Upper lobe of left lung (tissue), 6 donors: ENCODE measurements around the gene RTN4. TPM values are rescaled to one million over a fixed set of nuclear protein-coding genes. Genes with fewer than 3 reads are reported as not detected.

ENCODE experiments used
- ATAC-seq, 2 donors: fragments of 200-7000 bp; cut with Tn5 transposase; one replicate each; pipeline ENCODE4 v1.9.1; 2022; ENCODE audit warnings: mild to moderate bottlenecking in 2 of 2, moderate library complexity in 2 of 2; ENCODE audit not compliant: low FRiP score in 2 of 2
- DNase-seq, 2 donors: peaks; one replicate each; pipeline ENCODE4 v3.0.0-alpha.2; 2019 to 2020
- H3K27ac ChIP-seq, 4 donors: fragments of 200-600 bp; sonication (generic); one replicate each; pipeline ENCODE4 v1.5.1; 2016 to 2019
- H3K27me3 ChIP-seq, 4 donors: fragments of 200-600 bp; sonication (generic); one replicate each; pipeline ENCODE4 v1.5.1; 2017 to 2019
- H3K36me3 ChIP-seq, 4 donors: fragments of 200-600 bp; sonication (generic); one replicate each; pipeline ENCODE4 v1.5.1; 2016 to 2019
- H3K4me1 ChIP-seq, 4 donors: fragments of 200-600 bp; sonication (generic); one replicate each; pipeline ENCODE4 v1.5.1; 2018 to 2019
- H3K4me3 ChIP-seq, 4 donors: fragments of 200-600 bp; sonication (generic); one replicate each; pipeline ENCODE4 v1.5.1; 2017 to 2019; ENCODE audit warnings: mild to moderate bottlenecking in 2 of 4, moderate library complexity in 1 of 4
- H3K9me3 ChIP-seq, 4 donors: fragments of 200-600 bp; sonication (generic); one replicate each; pipeline ENCODE4 v1.5.1; 2018 to 2019
- EP300 ChIP-seq, 4 donors: sonication (generic); formaldehyde crosslinking; IDR thresholded peaks; one replicate each; pipeline ENCODE4 v1.5.1; 2017; ENCODE audit warnings: antibody characterized with exemption in 4 of 4, control low read depth in 2 of 4
- POLR2A ChIP-seq, 4 donors: fragments of 450-650 bp; IDR thresholded peaks; one replicate each; pipeline ENCODE4 v1.5.1; 2016 to 2017; ENCODE audit warnings: antibody characterized with exemption in 4 of 4, mild to moderate bottlenecking in 2 of 4
- POLR2AphosphoS5 ChIP-seq, 2 donors: sonication (generic); formaldehyde crosslinking; IDR thresholded peaks; one replicate each; pipeline ENCODE4 v1.5.1; 2017; ENCODE audit warnings: antibody characterized with exemption in 2 of 2
- WGBS, 2 donors: methylation state at CpG; one replicate each; pipeline ENCODE4 v1.1.5; 2017 to 2018; 5-methylcytosine and 5-hydroxymethylcytosine counted together
- total RNA-seq, 6 donors: library from RNA; depleted of rRNA in 4 of 6; stranded (reverse); fragments of >200 nt in 4 of 6; gene quantifications; one replicate each; pipeline versions ENCODE4 v1.1.0 to v1.2.1, GENCODE V29; 2016 to 2021
- TF ChIP-seq, protein P1 (sequence below), 6 experiments: fragments of 450-650 bp in 4 of 6; fragments of 200-600 bp in 2 of 6; sonication (generic) in 2 of 6; IDR thresholded peaks; one replicate each; pipeline ENCODE4 v1.5.1; 2016 to 2019; ENCODE audit warnings: antibody characterized with exemption in 6 of 6
- donor health status: DM: no; HTN: no; CAD: no; lungs with moderate emphysema.
- donor health status: DM: no; HTN: yes; CAD: no; lungs with severe emphysema.

The RTN4 gene, protein sequence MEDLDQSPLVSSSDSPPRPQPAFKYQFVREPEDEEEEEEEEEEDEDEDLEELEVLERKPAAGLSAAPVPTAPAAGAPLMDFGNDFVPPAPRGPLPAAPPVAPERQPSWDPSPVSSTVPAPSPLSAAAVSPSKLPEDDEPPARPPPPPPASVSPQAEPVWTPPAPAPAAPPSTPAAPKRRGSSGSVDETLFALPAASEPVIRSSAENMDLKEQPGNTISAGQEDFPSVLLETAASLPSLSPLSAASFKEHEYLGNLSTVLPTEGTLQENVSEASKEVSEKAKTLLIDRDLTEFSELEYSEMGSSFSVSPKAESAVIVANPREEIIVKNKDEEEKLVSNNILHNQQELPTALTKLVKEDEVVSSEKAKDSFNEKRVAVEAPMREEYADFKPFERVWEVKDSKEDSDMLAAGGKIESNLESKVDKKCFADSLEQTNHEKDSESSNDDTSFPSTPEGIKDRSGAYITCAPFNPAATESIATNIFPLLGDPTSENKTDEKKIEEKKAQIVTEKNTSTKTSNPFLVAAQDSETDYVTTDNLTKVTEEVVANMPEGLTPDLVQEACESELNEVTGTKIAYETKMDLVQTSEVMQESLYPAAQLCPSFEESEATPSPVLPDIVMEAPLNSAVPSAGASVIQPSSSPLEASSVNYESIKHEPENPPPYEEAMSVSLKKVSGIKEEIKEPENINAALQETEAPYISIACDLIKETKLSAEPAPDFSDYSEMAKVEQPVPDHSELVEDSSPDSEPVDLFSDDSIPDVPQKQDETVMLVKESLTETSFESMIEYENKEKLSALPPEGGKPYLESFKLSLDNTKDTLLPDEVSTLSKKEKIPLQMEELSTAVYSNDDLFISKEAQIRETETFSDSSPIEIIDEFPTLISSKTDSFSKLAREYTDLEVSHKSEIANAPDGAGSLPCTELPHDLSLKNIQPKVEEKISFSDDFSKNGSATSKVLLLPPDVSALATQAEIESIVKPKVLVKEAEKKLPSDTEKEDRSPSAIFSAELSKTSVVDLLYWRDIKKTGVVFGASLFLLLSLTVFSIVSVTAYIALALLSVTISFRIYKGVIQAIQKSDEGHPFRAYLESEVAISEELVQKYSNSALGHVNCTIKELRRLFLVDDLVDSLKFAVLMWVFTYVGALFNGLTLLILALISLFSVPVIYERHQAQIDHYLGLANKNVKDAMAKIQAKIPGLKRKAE
- 100 to 1,000 TPM; 128 to 345 (median 233) TPM for total RNA-seq

DNA sequence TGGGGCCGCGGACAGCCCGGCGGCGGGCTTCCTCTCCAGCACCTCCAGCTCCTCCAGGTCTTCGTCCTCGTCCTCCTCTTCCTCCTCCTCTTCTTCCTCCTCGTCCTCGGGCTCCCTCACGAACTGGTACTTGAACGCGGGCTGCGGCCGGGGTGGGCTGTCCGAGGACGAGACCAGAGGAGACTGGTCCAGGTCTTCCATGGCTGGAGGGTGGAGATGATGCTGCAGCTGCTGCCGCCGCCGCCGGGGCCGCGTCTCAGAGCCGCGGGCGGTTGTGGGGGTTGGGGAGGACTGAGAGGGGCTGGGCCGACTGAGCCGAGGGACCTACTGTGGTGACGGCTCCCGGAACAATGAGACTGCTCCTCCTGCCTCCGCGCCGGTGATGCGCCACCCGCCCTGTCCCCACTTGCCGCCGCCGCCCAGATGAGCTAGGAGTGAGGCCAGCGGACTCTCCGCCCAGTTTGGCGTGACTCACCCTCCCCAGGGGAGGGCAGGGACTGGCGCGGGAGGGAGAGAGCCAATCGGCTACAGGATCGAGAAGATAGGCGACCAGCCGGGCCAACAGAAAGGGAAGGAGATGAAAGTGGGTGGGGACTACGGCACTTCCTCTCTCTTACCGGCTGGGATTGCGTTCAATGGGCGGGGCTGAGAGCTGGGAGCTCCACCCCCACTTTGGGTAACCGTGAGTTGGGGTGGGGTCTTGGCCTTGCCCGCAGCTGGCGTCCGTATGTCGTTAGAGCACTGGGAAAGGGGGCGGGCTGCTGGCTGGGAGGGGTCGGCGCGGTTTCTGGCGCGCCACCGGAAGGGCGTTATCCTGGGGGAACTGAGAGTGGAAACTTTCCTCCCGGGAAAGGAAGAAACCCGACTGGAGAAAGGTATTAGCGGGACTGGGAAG is at the start of gene RTN4:
Gene RTN4, minus strand, starts transcription at position 352 of the 895 bp plus-strand sequence. Its CDS starts 151 bp downstream, at position 201.
- H3K27me3 ChIP-seq: no peaks in the 10 kb centered on the region
- 0% methylated on average over 14 to 29 of the region's 66 CpGs for WGBS, 2 donors
- H3K4me3 ChIP-seq: peak within 1 kb of the TSS; percentile 67 to 93 (median 87)
- no peaks in the 10 kb centered on the region for H3K9me3 ChIP-seq
- peak within 1 kb of the TSS; percentile 98 to 100 (median 99) for H3K27ac ChIP-seq
- ATAC-seq (peak; percentile 92 to 98), DNase-seq (peak; percentile 97 to 98)
- peak; percentile 92 to 99 (median 96) for TF ChIP-seq POLR2A (IDR thresholded peaks at IDR 0.05)
- TF ChIP-seq, protein P1, sequence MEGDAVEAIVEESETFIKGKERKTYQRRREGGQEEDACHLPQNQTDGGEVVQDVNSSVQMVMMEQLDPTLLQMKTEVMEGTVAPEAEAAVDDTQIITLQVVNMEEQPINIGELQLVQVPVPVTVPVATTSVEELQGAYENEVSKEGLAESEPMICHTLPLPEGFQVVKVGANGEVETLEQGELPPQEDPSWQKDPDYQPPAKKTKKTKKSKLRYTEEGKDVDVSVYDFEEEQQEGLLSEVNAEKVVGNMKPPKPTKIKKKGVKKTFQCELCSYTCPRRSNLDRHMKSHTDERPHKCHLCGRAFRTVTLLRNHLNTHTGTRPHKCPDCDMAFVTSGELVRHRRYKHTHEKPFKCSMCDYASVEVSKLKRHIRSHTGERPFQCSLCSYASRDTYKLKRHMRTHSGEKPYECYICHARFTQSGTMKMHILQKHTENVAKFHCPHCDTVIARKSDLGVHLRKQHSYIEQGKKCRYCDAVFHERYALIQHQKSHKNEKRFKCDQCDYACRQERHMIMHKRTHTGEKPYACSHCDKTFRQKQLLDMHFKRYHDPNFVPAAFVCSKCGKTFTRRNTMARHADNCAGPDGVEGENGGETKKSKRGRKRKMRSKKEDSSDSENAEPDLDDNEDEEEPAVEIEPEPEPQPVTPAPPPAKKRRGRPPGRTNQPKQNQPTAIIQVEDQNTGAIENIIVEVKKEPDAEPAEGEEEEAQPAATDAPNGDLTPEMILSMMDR (IDR thresholded peaks at IDR 0.05): peak in 4 of 6 experiments; percentile 4 to 65 (median 53)
- peak; percentile 99 to 100 for TF ChIP-seq POLR2AphosphoS5 (IDR thresholded peaks at IDR 0.05)
- peak in 1 of 4 donors; percentile 82 for TF ChIP-seq EP300 (IDR thresholded peaks at IDR 0.05)
- H3K36me3 ChIP-seq: no peaks in the 10 kb centered on the region
- H3K4me1 ChIP-seq: peaks cover 26 to 43% (median 36%) of the 10 kb centered on the region in 4 donors

DNA sequence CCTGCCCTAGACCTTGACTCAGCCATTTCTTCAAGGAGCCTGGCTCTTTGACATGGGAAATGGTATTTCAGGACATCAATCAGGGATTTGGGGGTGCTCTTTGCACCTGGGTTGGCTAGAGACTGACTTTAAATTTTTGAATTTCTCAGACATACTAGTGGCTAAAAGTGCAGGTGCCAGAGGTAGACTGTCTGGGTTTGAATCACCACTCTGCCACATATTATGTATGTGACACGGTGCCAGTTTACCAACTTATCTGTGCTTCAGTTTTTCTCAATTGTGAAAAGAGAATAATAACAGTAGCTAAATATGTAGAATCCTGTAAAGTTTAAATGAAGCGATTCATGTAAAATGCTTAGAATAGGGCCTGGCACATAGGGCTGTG is 49.2 kb upstream of the RTN4 start:
- ATAC-seq: no peak
- WGBS, 2 donors: 86 to 91% methylated on average over 2 of the region's 2 CpGs
- H3K27me3 ChIP-seq: no peaks in the 10 kb centered on the region
- peaks cover 32 to 72% (median 38%) of the 10 kb centered on the region in 4 donors for H3K4me1 ChIP-seq
- no peak for DNase-seq
- no peaks in the 10 kb centered on the region for H3K9me3 ChIP-seq
- no peak overlapping the region for H3K4me3 ChIP-seq
- H3K36me3 ChIP-seq: no peaks in the 10 kb centered on the region
- peak overlapping the region; percentile 79 to 85 (median 80) for H3K27ac ChIP-seq
- TF ChIP-seq, protein P1 (IDR thresholded peaks at IDR 0.05): no peak
- TF ChIP-seq POLR2AphosphoS5 (IDR thresholded peaks at IDR 0.05) (no peak), POLR2A (IDR thresholded peaks at IDR 0.05) (no peak), EP300 (IDR thresholded peaks at IDR 0.05) (no peak)

DNA sequence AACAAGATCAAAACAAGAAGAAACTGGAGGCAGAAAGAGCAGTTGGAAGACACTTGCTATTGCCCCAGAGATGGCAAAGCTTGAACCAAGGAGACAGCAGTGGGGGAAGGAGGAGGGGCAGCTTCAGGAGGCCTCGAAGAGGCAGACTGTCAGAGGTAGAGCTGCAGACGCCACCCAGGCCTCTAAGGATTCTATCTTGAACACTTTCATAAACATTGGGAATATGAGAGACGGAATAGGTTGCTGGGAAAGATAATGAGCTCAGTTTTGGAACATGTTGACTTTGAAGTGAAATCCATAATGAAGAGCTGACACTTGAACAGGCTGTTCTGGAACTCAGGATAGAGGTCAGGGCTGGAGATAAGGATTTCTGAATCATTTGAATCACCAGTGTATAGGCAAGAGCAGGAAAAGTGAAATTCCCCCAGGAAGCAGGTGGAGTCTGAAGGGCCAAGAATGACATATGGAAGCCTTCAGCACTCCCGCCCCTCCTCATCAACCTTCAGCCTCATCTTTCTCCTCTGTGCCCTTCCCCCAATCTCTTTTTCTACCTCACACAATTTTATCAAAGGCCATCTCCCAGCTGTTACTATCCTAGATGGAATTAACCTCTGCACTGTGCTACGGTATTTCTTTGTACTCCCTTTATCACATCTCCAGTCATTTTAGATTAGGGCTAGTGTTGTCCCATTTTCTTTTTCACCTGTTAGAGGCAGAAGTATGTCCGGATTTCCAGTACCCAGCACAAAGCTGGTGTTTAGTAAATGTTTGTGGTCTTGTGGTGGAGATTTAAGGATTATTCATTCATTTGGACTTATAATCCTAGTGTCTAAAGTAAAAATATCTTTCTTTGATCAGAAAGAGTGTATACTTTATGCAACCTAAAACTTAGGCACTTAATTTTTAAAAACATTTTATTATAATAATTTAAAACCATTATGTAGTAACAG is 47.5 kb upstream of the RTN4 start:
- DNase-seq (no peak), ATAC-seq (peak; percentile 61 to 71)
- Histone ChIP-seq H3K36me3 (no peaks in the 10 kb centered on the region), H3K27me3 (no peaks in the 10 kb centered on the region), H3K4me3 (no peak overlapping the region), H3K9me3 (no peaks in the 10 kb centered on the region), H3K27ac (peak overlapping the region; percentile 26 to 85 (median 66)), H3K4me1 (peaks cover 34 to 83% (median 45%) of the 10 kb centered on the region in 4 donors)
- WGBS, 2 donors: 55 to 65% methylated on average over 6 of the region's 6 CpGs
- TF ChIP-seq POLR2AphosphoS5 (IDR thresholded peaks at IDR 0.05): peak; percentile 16 to 69
- TF ChIP-seq POLR2A (IDR thresholded peaks at IDR 0.05): no peak
- peak in 3 of 4 donors; percentile 13 to 81 (median 81) for TF ChIP-seq EP300 (IDR thresholded peaks at IDR 0.05)

DNA sequence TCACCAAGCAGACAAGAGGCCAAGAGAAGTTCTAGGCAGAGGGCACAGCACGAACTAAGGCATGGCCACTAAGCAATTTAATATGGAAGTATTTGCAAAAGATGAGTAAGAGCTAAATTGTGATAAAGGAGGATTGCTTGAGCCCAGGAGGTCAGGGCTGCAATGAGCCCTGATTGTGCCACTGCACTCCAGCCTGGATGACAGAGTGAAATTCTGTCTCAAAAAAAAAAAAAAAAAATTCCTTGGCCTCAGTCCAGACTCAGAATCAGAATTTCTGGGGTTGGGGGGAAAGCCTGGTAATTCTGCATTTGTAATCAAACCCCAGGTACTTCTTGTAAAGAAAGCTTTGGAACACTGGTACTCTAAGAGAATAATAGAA is 46.8 kb upstream of the RTN4 start:
- Histone ChIP-seq H3K9me3 (no peaks in the 10 kb centered on the region), H3K4me3 (no peak overlapping the region), H3K4me1 (peaks cover 37 to 79% (median 49%) of the 10 kb centered on the region in 4 donors), H3K36me3 (no peaks in the 10 kb centered on the region), H3K27ac (peak overlapping the region; percentile 26 to 85 (median 66)), H3K27me3 (no peaks in the 10 kb centered on the region)
- TF ChIP-seq POLR2A (IDR thresholded peaks at IDR 0.05): no peak
- TF ChIP-seq, protein P1 (IDR thresholded peaks at IDR 0.05): no peak
- TF ChIP-seq POLR2AphosphoS5 (IDR thresholded peaks at IDR 0.05): no peak
- no peak for TF ChIP-seq EP300 (IDR thresholded peaks at IDR 0.05)
- 65 to 67% methylated on average over 1 of the region's 1 CpG for WGBS, 2 donors
- DNase-seq (no peak), ATAC-seq (no peak)
